GM19395 (cell line): ENCODE measurements around the gene CACNA1C.

Experiments
- ATAC-seq: cut with Tn5 transposase; IDR thresholded peaks from one replicate; pipeline ENCODE4 v1.9.1; 2021; ENCODE audit warnings: mild to moderate bottlenecking, moderate library complexity; ENCODE audit not compliant: unreplicated experiment

The CACNA1C gene

GRCh38 chr12:2422591-2422990 is 369.8 kb downstream of the CACNA1C start:
- ATAC-seq: no peak

- ATAC-seq: no peak
These were observed 376.2 kb downstream of the CACNA1C start for GRCh38 chr12:2429032-2429431.

GRCh38 chr12:2431810-2432209 is 379.0 kb downstream of the CACNA1C start:
- no peak for ATAC-seq

GRCh38 chr12:2432856-2433255 is 380.1 kb downstream of the CACNA1C start:
- no peak for ATAC-seq

GRCh38 chr12:2435511-2435910 is 382.7 kb downstream of the CACNA1C start:
- no peak for ATAC-seq

GRCh38 chr12:2439332-2440100 is 386.7 kb downstream of the CACNA1C start:
- no peak for ATAC-seq

GRCh38 chr12:2443776-2444175 is 391.0 kb downstream of the CACNA1C start:
- ATAC-seq: no peak

- no peak for ATAC-seq
These were observed 393.2 kb downstream of the CACNA1C start for GRCh38 chr12:2445968-2446367.

GRCh38 chr12:2447861-2448260 is 395.1 kb downstream of the CACNA1C start:
- ATAC-seq: no peak

GRCh38 chr12:2449586-2449985 is 396.8 kb downstream of the CACNA1C start:
- no peak for ATAC-seq

GRCh38 chr12:2450553-2450952 is 397.8 kb downstream of the CACNA1C start:
- ATAC-seq: no peak

GRCh38 chr12:2451025-2451424 is 398.2 kb downstream of the CACNA1C start:
- ATAC-seq: no peak

GRCh38 chr12:2451497-2451896 is 398.7 kb downstream of the CACNA1C start:
- ATAC-seq: no peak

GRCh38 chr12:2453076-2453760 is 400.4 kb downstream of the CACNA1C start:
- ATAC-seq: no peak

GRCh38 chr12:2453761-2454090 is 400.9 kb downstream of the CACNA1C start:
- no peak for ATAC-seq

- ATAC-seq: no peak
These were observed 401.9 kb downstream of the CACNA1C start for GRCh38 chr12:2454601-2455177.

GRCh38 chr12:2455410-2455809 is 402.6 kb downstream of the CACNA1C start:
- no peak for ATAC-seq

- no peak for ATAC-seq
These were observed 403.5 kb downstream of the CACNA1C start for GRCh38 chr12:2456122-2456812.

- ATAC-seq: no peak
These were observed 404.0 kb downstream of the CACNA1C start for GRCh38 chr12:2456813-2457186.

GRCh38 chr12:2457215-2457932 is 404.6 kb downstream of the CACNA1C start:
- ATAC-seq: no peak

- no peak for ATAC-seq
These were observed 405.2 kb downstream of the CACNA1C start for GRCh38 chr12:2457933-2458414.
